Astrocyte of the cerebellum (primary cell): ENCODE data around the gene CCM2.

Experiments
- DNase-seq: peaks from one replicate; pipeline ENCODE4 v3.0.0-alpha.2; 2011; ENCODE audit warnings: low read depth
- H3K4me3 ChIP-seq: 2 replicates; pipeline ENCODE4 v1.5.1; 2011; ENCODE audit warnings: mild to moderate bottlenecking, low read depth, low read length, moderate library complexity
- in situ Hi-C: cut with HindIII; loops from 2 replicates; pipeline ENCODE4 v1.10.0; 2017; ENCODE audit warnings: low sequenced_read_pairs
- TF ChIP-seq, protein P1 (sequence below): IDR thresholded peaks from 2 replicates; pipeline ENCODE4 v1.5.1; 2012; ENCODE audit warnings: low read length, low read depth, moderate library complexity, mild to moderate bottlenecking; ENCODE audit errors: missing control alignments

Gene CCM2

DNA sequence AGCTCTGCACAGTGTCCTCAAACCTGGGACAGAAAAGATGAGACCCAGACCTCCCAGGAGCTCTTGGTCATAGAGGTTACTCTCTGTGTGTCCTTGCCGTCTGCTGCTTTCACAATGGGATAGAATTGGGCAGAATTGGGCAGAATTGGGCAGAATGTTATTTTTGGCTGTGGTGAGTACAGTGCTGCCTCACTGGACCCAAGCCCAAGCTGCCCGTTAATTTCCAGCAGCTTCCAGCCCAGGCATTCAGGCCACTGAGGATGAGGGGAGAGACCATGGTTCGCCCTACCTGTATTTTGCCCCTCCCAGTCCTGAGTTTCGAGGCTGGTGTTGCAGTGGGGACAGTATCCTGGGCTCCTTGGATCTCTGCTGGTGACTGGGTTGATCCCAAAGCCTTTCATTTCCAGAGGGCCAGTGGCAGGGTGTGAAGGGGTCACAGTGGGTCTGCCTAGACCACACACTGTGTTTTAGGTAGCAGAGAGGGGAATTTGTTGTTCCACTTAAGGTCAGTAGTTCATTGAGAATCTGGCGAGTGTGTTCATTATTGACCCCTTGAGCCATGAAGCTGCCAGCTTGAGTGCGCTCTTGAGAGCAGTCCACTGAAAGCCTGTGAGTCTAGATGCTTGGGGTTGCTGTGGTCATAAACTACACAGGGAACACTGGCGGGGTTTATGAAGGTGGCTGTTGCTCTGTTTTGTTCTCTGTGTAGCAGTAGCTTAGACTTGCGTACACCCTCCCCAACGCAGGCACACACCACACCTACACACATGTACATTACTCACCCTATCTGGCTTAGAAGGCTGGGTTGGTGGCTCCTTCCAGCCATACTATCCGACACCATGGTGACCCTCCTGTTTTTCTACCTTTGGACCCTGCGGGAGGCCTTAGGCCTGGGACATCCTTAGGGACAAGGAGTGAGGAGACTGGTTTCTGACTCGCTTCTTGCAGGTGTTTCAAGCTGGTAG lies 65.3 kb downstream of the CCM2 start:
- in situ Hi-C loops = no loop called here
- no peak for DNase-seq
- TF ChIP-seq, protein P1, sequence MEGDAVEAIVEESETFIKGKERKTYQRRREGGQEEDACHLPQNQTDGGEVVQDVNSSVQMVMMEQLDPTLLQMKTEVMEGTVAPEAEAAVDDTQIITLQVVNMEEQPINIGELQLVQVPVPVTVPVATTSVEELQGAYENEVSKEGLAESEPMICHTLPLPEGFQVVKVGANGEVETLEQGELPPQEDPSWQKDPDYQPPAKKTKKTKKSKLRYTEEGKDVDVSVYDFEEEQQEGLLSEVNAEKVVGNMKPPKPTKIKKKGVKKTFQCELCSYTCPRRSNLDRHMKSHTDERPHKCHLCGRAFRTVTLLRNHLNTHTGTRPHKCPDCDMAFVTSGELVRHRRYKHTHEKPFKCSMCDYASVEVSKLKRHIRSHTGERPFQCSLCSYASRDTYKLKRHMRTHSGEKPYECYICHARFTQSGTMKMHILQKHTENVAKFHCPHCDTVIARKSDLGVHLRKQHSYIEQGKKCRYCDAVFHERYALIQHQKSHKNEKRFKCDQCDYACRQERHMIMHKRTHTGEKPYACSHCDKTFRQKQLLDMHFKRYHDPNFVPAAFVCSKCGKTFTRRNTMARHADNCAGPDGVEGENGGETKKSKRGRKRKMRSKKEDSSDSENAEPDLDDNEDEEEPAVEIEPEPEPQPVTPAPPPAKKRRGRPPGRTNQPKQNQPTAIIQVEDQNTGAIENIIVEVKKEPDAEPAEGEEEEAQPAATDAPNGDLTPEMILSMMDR = no peak
- no peak overlapping the region for H3K4me3 ChIP-seq

DNA sequence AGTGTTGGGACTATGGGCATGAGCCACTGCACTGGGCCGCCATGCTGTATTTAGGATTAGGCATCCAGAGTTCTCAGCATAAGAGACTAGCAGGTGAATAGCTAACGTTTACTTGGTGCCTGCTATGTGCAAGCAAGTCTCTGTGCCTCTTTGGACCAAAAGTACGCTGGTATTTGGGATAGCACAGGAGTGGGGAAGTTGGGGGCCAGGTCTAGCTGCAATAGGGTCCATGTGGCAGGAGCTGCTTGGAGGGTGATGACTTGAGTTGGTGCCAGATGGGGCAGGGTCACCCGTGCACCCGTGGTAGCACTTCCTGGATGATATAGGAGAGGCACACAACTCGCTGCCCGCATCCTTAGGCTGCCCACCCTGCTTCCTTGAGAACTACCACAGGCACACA lies 66.4 kb downstream of the CCM2 start:
- no peak for DNase-seq
- in situ Hi-C loops = no loop called here

DNA sequence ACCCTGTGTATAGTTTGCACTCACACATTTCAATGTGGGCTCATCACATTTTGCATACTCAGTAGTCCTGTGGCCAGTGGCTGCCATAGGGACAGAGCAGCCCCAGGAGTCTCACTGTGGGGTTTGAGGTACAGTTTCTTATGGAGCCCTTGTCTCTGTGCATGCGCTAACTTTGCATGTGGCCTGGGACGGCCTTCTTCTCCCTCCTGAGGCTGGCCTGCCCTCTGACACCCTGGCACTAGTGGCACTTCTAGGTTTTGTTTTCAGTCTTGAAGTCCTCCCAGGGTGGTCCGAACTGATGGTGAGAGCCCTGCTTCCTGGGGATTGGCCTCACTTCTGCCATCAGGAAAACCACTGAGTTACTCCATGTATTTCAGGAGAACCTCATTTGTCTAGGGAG lies 67.6 kb downstream of the CCM2 start:
- TF ChIP-seq, protein P1 = no peak
- H3K4me3 ChIP-seq = no peak overlapping the region
- in situ Hi-C loops = no loop called here
- DNase-seq = no peak

More for the DNA sequence above, 66.4 kb downstream of the CCM2 start:
- no peak overlapping the region for H3K4me3 ChIP-seq
- TF ChIP-seq, protein P1 = no peak

DNA sequence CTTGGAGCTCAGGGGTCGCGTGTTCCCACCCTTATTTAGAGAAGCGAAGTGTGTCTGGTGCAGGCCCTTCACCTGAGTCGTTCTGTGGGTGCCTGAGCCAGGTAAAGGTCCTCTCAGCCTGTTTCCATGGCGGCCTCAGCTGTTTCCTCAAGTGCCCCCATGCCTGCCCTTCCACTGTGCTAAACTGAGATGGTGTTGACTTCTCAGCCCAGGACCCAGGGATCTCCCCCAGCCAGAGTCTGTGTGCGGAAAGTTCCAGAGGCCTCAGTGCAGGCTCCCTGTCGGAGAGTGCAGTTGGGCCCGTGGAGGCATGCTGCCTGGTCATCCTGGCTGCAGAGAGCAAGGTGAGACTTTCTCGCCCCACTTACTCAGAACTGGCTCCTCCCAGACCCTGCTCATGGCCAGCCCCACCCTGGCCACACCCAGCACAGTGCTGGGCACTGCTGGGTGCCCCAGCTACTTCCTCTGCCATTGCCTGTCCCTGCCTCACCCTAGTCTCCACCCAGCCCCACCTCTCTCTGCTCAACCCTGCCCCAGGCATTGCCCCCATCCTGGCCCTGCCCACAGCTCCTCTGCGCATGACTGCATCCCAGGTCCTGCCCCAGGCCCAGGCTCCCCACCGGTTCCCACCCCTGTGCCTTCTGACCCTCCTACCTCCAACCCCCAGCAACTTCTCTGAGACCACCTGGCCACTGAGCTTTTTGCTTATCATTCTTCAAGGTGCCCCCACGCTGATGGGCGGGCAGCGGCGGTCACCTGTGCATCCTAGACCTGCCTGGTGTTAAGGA lies 68.4 kb downstream of the CCM2 start:
- TF ChIP-seq, protein P1 = no peak
- in situ Hi-C loops = no loop called here
- H3K4me3 ChIP-seq = no peak overlapping the region
- no peak for DNase-seq

DNA sequence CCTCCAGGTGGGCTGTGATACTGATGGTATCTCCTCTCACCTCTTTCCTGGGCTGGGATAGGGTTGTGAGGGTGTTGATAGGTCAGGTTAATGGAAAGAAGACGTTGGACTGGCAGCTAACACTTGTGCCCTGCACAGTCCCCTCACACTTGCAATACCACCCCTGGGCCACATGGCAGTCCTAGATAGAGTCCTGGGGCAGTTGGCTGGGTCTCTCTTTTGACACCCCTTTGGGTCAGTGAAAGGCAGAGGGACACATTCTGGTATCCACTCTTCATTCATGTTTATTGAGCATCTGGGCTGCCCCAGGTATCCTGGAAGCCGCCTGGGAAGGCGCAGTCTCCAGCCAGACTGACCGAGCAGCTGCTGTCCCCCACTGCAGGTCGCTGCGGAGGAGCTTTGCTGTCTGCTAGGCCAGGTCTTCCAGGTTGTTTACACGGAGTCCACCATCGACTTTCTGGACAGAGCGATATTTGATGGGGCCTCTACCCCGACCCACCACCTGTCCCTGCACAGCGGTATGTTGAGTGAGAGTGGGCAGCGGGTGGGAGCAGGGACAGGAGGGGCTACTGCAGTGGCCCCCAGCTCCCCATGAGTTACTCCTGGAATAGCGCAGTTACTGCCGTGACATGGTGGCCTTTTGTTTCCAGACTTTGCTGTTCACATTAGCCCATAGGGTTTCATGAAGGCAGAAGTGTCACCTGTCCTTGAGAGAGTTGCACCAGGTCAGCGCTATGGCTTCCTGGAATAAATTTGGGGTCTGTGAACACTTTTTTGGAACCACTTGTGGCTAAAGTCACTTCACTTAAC lies 69.6 kb downstream of the CCM2 start:
- TF ChIP-seq, protein P1 = no peak
- no peak for DNase-seq
- no peak overlapping the region for H3K4me3 ChIP-seq
- in situ Hi-C loops = no loop called here

DNA sequence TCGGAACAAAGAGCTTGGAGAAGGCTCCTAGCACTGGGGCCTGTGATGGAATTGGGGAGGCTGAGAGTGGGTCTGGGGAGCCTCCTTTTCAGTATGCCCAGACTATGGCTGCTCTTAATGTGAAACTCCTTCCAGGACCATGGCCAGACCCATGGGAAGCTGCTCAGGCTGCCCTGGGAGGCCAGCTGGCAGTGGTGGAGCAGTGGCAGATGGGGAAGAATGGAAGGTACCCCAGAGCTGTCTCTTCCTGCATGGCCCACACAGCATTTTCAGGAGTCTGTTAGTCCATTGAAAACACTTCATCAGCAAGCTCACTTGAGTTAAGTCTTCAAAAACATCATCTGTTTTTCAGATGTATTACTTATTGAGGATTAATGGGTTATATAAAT lies 70.2 kb downstream of the CCM2 start:
- in situ Hi-C loops = no loop called here
- no peak overlapping the region for H3K4me3 ChIP-seq
- no peak for DNase-seq
- TF ChIP-seq, protein P1 = no peak
